BLaER1 (cell line): Measurements from ENCODE around the gene FAM171A1.
"Not testable (repeated sequence)": the region's sequence is repeated elsewhere in the genome, so short reads cannot be mapped to it uniquely, and the experiment has no call there.

Experiments
- H3K27ac ChIP-seq: shearing (Covaris generic); formaldehyde crosslinking; 2 replicates; pipeline ENCODE4 v1.8.1; 2022
- H3K27me3 ChIP-seq: shearing (Covaris generic); formaldehyde crosslinking; 2 replicates; pipeline ENCODE4 v1.8.1; 2022
- H3K36me3 ChIP-seq: shearing (Covaris generic); formaldehyde crosslinking; 2 replicates; pipeline ENCODE4 v1.8.1; 2022
- H3K4me1 ChIP-seq: shearing (Covaris generic); formaldehyde crosslinking; 2 replicates; pipeline ENCODE4 v1.8.1; 2022
- H3K4me2 ChIP-seq: shearing (Covaris generic); formaldehyde crosslinking; 2 replicates; pipeline ENCODE4 v1.8.1; 2022
- H3K4me3 ChIP-seq: shearing (Covaris generic); formaldehyde crosslinking; 2 replicates; pipeline ENCODE4 v1.8.1; 2022
- H3K9ac ChIP-seq: shearing (Covaris generic); formaldehyde crosslinking; 2 replicates; pipeline ENCODE4 v1.8.1; 2022
- H3K9me3 ChIP-seq: shearing (Covaris generic); formaldehyde crosslinking; 2 replicates; pipeline ENCODE4 v1.8.1; 2022
- H4K20me1 ChIP-seq: shearing (Covaris generic); formaldehyde crosslinking; 2 replicates; pipeline ENCODE4 v1.8.1; 2022
- Cebpa-rat ChIP-seq: shearing (Covaris generic); IDR thresholded peaks from 2 replicates; pipeline ENCODE4 v1.8.1; 2022

Gene FAM171A1

DNA sequence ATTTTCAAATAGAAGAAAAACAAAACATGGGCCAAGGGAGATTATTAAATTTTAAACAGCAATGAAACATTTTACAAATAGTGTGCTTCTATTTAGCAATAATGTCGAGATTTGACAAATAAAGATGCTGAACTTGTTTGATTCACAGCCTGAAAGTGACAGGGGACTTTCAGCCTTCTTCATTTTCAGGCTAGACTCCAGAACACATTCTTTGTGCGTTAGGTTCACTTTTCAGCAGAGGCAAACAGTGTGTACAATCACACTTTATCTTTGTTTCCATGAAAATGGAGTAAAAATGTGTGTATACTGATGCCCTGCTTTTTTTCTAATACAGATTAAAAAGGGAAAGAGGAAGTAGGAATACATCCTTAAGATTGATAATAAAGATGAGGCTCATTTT lies 35.6 kb downstream of the FAM171A1 start:
- Histone ChIP-seq H3K4me1 (0 out of 2 replicates have a peak, but pooled peaks cover 12% of the 10 kb centered on the region), H4K20me1 (peaks cover 67% of the 10 kb centered on the region), H3K4me2 (no peak overlapping the region)

DNA sequence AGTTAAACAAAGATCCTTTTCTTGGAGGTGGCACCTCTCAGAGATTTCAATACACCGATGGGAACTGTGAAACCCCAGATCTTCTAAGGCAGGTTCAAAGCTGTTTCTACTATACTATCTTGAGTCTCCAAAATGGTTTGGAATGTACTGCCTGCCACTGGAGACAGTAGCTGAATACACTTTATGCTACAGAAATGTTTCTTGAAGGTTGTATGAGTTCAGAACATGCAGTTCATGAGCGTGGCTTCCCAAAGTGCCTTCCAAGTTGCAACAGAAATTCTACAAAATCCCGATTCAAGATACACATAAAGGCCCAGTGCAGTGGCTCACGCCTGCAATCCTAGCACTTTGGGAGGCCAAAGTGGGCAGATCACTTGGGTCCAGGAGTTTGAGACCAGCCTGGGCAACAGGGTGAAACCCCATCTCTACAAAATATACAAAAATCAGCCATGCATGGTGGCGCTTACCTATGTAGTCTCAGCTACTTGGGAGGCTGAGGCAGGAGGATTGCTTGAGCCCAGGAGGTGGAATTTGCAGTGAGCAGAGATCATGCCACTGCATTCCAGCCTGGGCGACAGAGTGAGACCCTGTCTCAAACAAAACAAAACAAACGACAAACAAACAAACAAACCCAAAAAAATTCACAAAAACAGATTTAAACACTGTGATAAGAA lies 36.3 kb downstream of the FAM171A1 start:
- Histone ChIP-seq H3K4me2 (no peak overlapping the region), H3K9ac (no peak overlapping the region), H3K27me3 (no peaks in the 10 kb centered on the region), H3K27ac (no peak overlapping the region), H3K4me1 (0 out of 2 replicates have a peak, but pooled peaks cover 12% of the 10 kb centered on the region), H3K9me3 (no peaks in the 10 kb centered on the region), H3K36me3 (peaks cover 14% of the 10 kb centered on the region; the same call in 1 of the 2 replicates), H3K4me3 (no peak overlapping the region), H4K20me1 (peaks cover 67% of the 10 kb centered on the region)
- no peak for TF ChIP-seq Cebpa-rat

More for the DNA sequence above, 35.6 kb downstream of the FAM171A1 start:
- no peaks in the 10 kb centered on the region for H3K9me3 ChIP-seq
- no peak overlapping the region for H3K27ac ChIP-seq
- no peak overlapping the region for H3K4me3 ChIP-seq
- H3K36me3 ChIP-seq = peaks cover 21% of the 10 kb centered on the region; the same call in 1 of the 2 replicates
- no peaks in the 10 kb centered on the region for H3K27me3 ChIP-seq
- TF ChIP-seq Cebpa-rat = no peak
- no peak overlapping the region for H3K9ac ChIP-seq

DNA sequence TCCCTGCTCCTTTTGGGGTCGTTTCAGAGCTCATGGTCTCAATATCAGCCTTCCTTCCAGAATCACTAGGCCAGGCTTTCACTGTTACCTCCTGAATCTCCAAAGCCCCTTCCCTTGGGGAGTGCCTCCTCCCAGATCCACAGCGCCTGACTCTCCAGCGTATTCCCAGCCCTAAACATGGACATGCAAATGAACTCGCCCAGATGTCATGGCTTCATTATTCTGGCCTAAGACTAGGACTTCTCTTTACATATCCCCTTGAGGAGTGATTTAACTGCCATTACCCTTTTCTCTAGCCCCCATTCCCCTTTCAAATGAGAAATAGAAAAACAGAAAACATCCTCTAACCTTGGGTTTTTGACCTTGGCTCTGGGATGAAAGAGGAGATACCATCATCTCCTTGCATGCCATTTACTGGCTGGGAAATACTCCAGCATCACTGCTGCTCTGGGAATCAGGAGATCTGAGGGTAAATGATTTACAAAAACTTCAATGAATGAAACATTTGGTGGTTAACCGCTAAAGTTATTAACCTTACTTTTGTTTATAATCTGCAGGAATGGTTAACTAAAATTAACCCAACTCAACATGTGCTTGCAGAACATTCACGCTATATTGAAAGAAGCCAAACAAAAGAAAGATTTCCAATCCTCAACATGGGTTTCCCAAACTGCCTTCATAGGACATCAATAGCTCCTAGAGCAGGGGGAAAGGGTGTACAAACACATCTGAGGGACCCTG lies 37.0 kb downstream of the FAM171A1 start:
- no peak for TF ChIP-seq Cebpa-rat
- no peaks in the 10 kb centered on the region for H3K9me3 ChIP-seq
- H3K9ac ChIP-seq = no peak overlapping the region
- H4K20me1 ChIP-seq = peaks cover 67% of the 10 kb centered on the region
- H3K4me1 ChIP-seq = 0 out of 2 replicates have a peak, but pooled peaks cover 12% of the 10 kb centered on the region
- H3K27ac ChIP-seq = no peak overlapping the region
- peaks cover 15% of the 10 kb centered on the region; the same call in 1 of the 2 replicates for H3K36me3 ChIP-seq
- H3K4me3 ChIP-seq = no peak overlapping the region
- no peaks in the 10 kb centered on the region for H3K27me3 ChIP-seq
- no peak overlapping the region for H3K4me2 ChIP-seq

DNA sequence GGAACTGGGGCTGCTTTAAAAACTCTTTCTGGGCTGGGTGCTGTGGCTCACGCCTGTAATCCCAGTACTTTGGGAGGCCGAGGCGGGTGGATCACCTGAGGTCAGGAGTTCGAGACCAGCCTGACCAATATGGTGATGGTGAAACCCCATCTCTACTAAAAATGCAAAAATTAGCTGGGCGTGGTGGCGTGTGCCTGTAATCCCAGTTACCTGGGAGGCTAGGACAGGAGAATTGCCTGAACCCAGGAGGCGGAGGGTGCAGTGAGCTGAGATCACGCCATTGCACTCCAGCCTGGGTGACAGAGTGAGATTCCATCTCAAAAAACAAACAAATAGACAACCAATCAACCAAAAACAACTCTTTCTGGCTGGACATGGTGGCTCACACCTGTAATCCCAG lies 37.9 kb downstream of the FAM171A1 start:
- H3K4me1 ChIP-seq = 0 out of 2 replicates have a peak, but pooled peaks cover 12% of the 10 kb centered on the region
- not testable (repeated sequence) for H3K4me3 ChIP-seq, H3K27me3 ChIP-seq, H3K27ac ChIP-seq, H3K9ac ChIP-seq, H3K4me2 ChIP-seq, H3K9me3 ChIP-seq
- H4K20me1 ChIP-seq = peaks cover 66% of the 10 kb centered on the region
- peaks cover 24% of the 10 kb centered on the region for H3K36me3 ChIP-seq

DNA sequence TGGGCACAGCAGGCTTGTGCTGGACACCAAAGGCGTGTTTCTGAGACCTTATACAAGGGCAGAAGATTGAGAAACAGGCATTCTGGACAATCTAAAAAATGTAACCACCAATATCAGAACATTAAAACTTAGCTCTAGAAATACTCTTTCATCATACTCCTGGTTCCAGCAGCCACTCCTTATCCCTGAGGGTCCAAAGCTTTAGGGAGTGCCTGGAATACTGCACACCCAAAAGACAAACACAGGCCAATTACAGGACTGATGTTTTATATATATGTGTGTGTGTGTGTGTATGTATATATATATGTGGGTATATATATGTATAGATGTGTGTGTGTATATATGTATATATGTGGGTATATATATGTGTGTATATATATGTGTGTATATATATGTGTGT lies 39.6 kb downstream of the FAM171A1 start:
- peaks cover 16% of the 10 kb centered on the region for H3K4me1 ChIP-seq
- no peak for TF ChIP-seq Cebpa-rat
- no peak overlapping the region for H3K27ac ChIP-seq
- peaks cover 2% of the 10 kb centered on the region; the same call in 1 of the 2 replicates for H3K9me3 ChIP-seq
- H3K9ac ChIP-seq = no peak overlapping the region
- H3K27me3 ChIP-seq = no peaks in the 10 kb centered on the region
- H4K20me1 ChIP-seq = peaks cover 62% of the 10 kb centered on the region
- no peak overlapping the region for H3K4me3 ChIP-seq
- no peak overlapping the region for H3K4me2 ChIP-seq
- peaks cover 33% of the 10 kb centered on the region for H3K36me3 ChIP-seq

DNA sequence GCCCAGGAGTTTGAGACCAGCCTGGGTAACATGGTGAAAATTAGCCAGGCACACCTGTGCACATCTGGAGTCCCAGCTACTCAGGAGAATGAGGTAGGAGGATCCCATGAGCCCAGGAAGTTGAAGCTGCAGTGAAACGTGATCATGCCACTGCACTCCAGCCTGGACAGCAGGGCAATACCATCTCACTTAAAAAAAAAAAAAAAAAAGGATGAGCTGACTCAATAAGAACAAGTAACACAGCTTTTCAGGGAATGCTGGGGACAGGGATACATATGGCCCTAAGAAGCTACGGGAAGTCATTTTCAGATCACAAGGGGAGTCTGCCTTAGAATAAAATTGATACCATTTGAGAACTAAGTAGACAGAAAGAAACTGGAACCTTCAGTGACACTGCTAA lies 41.7 kb downstream of the FAM171A1 start:
- H3K4me3 ChIP-seq = no peak overlapping the region
- H4K20me1 ChIP-seq = peaks cover 72% of the 10 kb centered on the region
- H3K4me2 ChIP-seq = no peak overlapping the region
- peaks cover 6% of the 10 kb centered on the region; the same call in 1 of the 2 replicates for H3K9me3 ChIP-seq
- H3K9ac ChIP-seq = no peak overlapping the region
- H3K27me3 ChIP-seq = no peaks in the 10 kb centered on the region
- H3K36me3 ChIP-seq = peaks cover 37% of the 10 kb centered on the region
- no peak overlapping the region for H3K27ac ChIP-seq
- no peak for TF ChIP-seq Cebpa-rat
- H3K4me1 ChIP-seq = peaks cover 23% of the 10 kb centered on the region

DNA sequence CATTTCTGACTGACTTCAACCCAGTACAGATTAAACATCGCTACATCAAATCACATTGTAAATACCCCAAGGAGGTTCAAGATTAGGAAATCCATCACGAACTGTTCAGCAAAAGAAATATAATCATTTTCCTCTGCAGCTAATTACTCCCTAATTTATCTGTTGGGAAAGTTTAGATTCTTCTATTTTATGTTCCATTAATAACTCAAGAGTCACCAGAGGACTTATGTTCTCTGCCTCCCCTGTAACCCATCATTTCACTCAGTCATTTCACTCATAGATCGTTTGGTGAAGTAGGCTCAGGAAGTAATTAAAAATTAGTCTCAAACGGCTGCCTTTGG lies 45.2 kb downstream of the FAM171A1 start:
- TF ChIP-seq Cebpa-rat = no peak
- H3K27ac ChIP-seq = no peak overlapping the region
- H3K4me2 ChIP-seq = no peak overlapping the region

DNA sequence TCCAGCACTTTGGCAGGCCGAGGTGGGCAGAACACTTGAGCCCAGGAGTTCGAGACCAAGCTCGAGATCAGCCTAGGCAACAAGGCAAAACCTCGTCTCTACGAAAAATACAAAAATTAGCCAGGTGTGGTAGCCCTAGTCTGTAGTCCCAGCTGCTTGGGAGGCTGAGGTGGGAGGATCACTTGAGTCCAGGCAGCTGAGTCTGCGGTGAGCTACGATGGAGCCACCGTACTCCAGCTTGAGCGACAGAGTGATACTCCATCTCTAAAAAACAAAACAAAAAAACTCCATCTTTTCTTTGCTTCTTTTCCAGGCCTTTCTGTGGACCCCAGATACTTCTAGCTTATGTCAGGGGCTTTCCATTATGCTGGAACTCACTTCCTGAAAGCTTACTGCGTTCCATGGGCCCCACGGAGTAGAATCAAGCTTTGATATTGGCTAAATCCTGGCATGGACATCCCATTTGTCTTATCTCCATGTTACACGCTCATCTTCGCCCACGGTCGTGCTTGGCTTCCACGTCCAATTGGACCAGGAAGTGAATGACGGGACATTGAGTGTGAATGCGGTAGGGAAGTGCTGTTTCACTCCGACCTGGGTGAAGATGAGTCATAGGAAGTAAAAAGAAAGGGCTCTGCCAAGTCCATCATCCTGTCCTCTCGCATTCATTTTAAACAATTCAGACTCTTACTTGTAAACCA lies 45.7 kb downstream of the FAM171A1 start:
- H3K36me3 ChIP-seq = peaks cover 27% of the 10 kb centered on the region
- H3K4me2 ChIP-seq = no peak overlapping the region
- H3K9me3 ChIP-seq = peaks cover 6% of the 10 kb centered on the region; the same call in 1 of the 2 replicates
- no peak for TF ChIP-seq Cebpa-rat
- no peak overlapping the region for H3K4me3 ChIP-seq
- no peak overlapping the region for H3K9ac ChIP-seq
- peaks cover 29% of the 10 kb centered on the region for H3K4me1 ChIP-seq
- H3K27me3 ChIP-seq = no peaks in the 10 kb centered on the region
- peaks cover 66% of the 10 kb centered on the region for H4K20me1 ChIP-seq
- no peak overlapping the region for H3K27ac ChIP-seq

More for the DNA sequence above, 45.2 kb downstream of the FAM171A1 start:
- Histone ChIP-seq H3K27me3 (no peaks in the 10 kb centered on the region), H3K9me3 (peaks cover 6% of the 10 kb centered on the region; the same call in 1 of the 2 replicates), H4K20me1 (peaks cover 71% of the 10 kb centered on the region), H3K36me3 (peaks cover 27% of the 10 kb centered on the region), H3K4me3 (no peak overlapping the region), H3K9ac (no peak overlapping the region), H3K4me1 (peaks cover 29% of the 10 kb centered on the region)

DNA sequence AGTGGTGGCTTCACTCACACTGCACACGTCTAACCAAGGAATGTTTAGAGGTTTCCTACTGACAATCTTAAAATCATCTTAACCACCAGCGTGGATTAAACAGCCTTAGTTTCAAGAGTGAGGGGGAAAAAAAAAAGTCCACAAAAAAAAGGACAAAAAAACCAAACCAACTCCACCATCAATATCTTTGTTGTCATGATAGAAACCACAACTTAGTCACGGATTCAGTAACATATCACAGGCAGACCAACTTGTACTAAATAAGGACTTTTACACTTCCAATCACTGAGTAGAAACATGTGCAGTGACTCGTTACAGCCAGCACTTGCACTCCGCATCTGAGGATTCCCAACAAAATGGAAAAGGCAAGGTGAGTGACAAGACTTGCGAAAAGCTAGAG lies 46.5 kb downstream of the FAM171A1 start:
- Histone ChIP-seq H3K9me3 (peaks cover 10% of the 10 kb centered on the region; the same call in 1 of the 2 replicates), H3K9ac (no peak overlapping the region)
- no peak for TF ChIP-seq Cebpa-rat

More for the DNA sequence above, 46.5 kb downstream of the FAM171A1 start:
- H4K20me1 ChIP-seq = peaks cover 58% of the 10 kb centered on the region
- no peak overlapping the region for H3K27ac ChIP-seq
- no peak overlapping the region; the same call in 1 of the 2 replicates for H3K4me2 ChIP-seq
- H3K36me3 ChIP-seq = peaks cover 27% of the 10 kb centered on the region
- peaks cover 29% of the 10 kb centered on the region for H3K4me1 ChIP-seq
- no peaks in the 10 kb centered on the region for H3K27me3 ChIP-seq
- no peak overlapping the region for H3K4me3 ChIP-seq
